Neural progenitor cell (in vitro differentiated cells): ENCODE results near the gene ZNF747.

Experiments used
- CTCF ChIP-seq: fragments of 200-600 bp; sonication (generic); IDR thresholded peaks from 2 replicates; pipeline ENCODE4 v1.5.1; 2017; ENCODE audit warnings: antibody characterized with exemption, mild to moderate bottlenecking
- EZH2 ChIP-seq: fragments of 200-600 bp; sonication (generic); IDR thresholded peaks from 2 replicates; pipeline ENCODE4 v1.6.1; 2017; ENCODE audit warnings: antibody characterized with exemption, mild to moderate bottlenecking, moderate library complexity

DNA sequence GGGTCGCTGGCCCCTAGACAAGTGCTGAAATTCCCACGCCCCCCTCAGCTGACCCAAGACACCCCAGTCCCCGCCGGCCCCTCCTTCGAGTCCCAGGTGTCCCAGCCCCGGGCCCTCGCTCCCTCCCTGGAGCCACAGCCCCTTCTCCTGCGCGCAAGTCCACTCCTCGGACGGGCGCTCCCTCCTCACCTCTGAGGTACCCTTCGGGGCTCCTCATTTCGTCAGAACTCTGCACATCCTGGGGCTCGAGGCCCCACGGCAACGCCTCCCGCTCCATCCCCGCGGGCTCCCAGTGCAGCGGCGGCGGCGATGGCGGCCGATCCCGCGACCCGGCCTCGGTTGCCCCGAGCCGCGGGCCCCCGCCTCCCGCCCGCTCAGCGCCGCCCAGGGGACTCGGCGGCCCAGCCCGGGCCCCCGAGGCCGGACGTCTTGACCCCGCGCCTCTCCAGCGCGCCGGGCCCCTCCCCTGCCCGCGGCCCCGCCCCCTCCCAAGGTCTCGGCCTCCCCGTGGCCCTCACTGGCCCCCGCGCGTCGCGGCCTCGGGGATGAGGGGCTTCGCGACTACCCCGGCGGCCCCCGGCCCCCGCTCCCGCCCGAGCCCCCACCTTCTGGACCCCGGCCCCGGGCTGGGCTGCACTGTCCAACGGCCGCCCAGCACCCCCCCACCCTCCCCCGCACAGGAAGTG is 8.4 kb downstream of the ZNF747 start, which contains the start of gene ZNF768:
- TF ChIP-seq CTCF (no peak), EZH2 (no peak)
